ENCODE results near the gene GAS1.

Gene GAS1

GRCh38 chr9:86965636-86966395 lies 18.5 kb upstream of the GAS1 start:
- no peak for DNase-seq (ENCODE audit: low spot score)

DNA sequence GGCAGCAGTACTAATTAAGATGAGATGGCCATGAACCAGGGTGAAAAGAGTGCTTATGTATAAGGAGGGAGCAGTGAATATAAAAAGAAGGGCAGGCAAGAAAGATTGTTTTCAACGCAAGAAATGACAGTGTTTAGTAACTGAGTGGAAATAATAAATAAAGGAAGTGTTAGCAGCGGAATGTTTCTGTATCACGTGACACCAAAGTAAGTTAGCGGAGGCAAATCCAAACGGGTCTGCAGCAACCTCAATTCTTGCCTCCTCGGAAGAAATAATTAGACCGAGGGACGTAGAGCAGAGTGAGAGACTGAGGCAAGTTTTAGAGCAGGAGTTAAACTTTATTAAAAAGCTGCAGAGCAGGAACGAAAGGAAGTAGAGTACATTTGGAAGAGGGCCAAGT lies 15.4 kb upstream of the GAS1 start:
- no peak for DNase-seq (ENCODE audit: low spot score)

GRCh38 chr9:86960938-86961337 lies 13.6 kb upstream of the GAS1 start:
- DNase-seq (ENCODE audit: low spot score), result no peak

DNA sequence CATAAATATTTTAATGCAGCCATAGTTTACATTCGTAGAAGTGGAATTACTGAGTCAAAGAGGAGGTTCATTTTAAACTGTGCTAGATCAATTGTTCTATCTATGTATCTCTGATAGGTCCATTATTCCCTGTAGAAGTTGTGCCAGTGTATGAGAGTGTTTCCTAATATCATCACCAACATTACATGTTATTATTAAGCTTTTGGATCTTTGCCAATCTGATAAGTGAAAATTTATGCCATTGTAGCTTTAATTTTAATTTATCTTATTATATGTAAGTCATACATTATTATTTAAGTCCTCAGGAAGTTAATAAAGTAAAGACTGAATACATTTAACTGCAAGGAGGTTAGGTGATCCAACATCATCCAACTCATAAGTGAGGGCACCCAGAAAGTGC lies 10.9 kb upstream of the GAS1 start:
- no peak for DNase-seq (ENCODE audit: low spot score)

- no peak for DNase-seq (ENCODE audit: low spot score)
Measured at GRCh38 chr9:86955561-86955960, 8.3 kb upstream of the GAS1 start.

- DNase-seq (ENCODE audit: low spot score), result no peak
Measured at GRCh38 chr9:86955042-86955441, 7.7 kb upstream of the GAS1 start.

- DNase-seq (ENCODE audit: low spot score), result no peak
Measured at GRCh38 chr9:86953181-86953580, 5.9 kb upstream of the GAS1 start.

DNA sequence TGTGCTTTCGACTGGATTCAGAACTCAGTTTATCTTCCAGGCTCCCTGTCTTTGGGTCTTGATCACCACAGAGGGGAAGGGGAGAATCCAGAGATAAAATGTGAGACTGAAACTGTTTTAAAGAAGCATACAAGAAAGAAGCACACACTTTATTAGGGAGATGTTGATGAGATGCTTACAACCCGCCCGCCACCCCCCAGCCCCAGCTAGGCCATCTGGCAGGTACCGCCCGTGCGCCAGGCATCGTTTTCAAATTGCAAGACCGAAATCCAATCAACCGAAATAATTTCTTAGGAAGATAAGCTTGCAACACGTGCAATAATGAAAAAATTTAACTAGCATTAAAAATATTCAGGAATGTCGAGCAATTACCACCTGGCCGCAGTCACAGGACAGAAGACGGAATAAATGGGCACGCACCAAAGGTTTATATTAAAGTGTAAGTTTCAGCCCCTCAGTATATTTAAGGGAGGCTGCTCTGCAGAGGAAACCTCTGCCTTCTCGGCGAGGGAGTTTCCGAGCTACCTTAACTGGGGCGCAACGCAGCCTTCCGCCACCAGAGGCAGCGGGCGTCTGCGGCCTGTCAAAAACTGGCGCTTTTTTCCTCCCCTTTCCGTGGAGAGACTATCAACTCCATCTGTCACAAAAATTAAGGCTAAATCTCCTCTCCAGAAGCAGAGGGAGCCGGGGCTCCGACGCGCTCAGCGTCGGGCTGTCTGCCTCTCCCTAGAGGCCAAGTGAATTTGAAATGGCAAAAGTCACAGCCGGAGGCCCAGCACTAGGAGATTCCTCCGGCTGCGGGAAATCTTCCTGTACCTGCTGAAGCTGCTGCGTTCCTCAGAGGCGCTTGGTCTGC lies 996 bp upstream of the GAS1 start:
- peak; percentile 85 for DNase-seq (ENCODE audit: low spot score)

DNA sequence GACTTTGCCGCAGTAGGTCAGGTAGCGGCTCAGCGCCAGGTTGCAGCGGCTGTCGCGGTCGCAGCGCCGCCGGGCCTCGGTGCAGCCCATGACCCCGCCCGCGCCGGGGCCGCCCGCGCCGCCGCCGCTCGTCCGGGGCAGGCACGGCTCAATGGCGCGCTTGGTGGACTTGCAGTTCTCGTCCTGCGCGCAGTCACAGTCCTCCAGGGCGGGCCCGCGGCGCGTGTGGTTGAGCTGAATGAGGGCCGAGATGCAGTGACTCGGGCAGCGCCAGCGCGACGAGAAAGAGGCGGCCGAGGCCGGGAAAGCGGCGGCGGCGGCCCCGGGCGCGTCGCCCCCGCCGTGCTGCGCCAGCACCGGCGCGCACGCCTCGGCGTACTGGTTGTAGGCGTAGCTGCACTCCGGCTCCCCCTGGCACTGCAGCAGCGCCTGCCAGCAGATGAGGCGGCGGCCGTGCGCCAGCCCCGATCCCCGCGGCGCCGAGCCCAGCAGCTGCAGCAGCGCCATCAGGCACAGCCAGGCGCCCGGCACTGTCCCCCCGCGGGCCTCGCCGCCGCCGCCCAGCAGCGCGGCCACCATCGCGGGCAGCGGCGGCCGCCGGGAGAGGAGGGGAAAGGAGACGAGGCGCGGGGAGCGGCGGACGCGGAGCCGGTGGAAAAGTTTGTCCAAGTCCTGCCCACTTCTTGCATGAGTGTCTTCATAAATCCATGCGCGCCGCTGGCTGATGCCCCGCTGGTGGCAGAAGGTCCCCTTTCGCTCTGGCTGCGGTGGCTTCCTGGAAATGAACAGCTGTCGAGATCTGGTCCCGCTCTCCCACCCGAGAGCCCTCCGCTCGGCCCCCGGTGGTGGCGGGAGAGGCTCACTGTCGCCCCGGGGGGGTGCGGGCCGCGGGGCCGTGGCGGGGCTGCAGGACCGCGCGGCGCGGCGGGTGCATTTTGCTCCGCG lies 833 bp downstream of the GAS1 start:
- peak; percentile 78 for DNase-seq (ENCODE audit: low spot score)

GRCh38 chr9:86945728-86946200 lies 1.5 kb downstream of the GAS1 start:
- DNase-seq (ENCODE audit: low spot score), result peak; percentile 63

- DNase-seq (ENCODE audit: low spot score), result no peak
Measured at GRCh38 chr9:86944796-86945727, 2.2 kb downstream of the GAS1 start.

DNA sequence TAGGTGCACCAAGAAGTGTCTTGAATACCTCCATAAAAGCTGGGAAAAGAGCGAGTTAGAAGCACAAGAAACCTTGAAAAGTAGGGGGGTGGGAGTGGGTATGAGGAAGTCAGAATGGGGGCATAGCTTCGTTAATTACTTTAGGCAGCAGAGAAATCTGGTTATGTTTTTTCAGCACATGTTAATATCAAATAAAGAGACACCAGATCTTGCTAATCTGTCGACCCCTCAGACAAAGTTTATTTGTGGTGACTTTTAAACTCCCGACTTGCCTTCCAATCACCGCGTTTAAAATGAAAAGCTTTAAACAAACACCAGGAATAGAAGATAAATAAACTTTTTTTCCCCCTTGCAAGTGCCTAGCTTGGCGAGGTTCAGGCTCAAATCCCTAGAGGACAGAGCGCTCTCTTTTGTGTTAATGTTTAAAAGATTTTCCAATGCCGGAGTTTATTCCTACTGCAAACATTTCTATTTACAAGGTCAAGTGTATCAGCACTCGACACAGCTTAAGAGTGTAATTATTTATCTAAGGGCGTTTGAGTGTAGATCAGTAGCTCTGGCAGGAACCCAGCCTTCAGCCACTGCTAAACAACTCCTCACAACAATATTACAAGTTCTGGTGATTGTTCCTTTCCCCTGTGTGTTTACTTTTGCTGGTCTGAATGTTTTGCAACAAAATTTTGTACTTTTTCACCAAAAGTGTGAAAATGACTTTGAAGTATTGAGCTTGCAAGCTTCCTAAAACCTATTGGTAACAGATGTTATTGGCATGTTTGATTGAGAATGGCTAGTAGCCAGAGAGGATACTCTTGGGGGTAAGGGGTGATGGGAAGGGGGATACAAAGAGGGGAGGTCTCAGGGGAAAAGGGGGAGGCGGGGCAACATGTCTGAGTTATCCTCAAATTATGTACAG lies 3.8 kb downstream of the GAS1 start:
- DNase-seq (ENCODE audit: low spot score), result no peak

DNA sequence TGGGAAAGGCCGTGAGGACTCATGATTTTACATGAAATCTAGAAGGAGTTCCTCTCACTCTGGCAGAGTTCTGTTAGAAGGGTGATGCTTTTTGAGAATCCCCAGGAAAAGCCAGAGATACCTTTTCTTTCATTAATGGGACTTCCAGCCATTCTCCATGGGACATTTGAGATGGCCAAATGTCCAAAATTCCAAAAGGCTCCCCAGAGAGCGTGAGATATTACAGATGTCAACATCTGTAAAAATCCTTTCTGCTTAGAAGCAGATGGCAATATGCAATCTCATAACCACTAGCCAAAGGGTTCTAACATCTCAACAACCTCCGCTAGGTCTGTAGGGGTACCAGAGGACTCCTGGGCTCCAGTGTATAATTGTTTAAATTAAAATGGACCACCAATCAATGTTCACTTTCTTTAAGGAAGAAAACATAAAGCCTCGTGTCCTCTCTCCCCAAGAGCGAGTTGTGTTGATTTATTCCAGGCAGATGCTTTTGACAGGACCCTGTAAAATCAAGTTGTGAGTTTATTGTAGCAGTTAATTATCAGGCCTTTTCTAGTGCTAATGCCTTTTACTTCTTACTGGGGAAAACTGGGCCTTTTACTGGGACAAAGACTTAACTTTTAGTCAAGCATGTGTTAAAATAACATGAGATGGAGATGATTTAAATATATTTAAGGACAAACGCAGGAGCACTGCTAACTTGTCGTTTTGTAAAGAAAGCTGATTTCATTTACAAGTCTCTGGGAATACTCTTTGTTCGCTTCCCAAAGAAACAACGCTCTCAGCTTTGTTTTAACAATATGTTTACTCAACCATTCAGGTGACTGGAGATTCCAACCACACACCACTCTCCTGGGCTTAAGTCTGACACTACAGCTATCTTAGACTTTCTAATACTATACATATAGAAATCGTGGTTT lies 4.8 kb downstream of the GAS1 start:
- DNase-seq (ENCODE audit: low spot score), result no peak

DNA sequence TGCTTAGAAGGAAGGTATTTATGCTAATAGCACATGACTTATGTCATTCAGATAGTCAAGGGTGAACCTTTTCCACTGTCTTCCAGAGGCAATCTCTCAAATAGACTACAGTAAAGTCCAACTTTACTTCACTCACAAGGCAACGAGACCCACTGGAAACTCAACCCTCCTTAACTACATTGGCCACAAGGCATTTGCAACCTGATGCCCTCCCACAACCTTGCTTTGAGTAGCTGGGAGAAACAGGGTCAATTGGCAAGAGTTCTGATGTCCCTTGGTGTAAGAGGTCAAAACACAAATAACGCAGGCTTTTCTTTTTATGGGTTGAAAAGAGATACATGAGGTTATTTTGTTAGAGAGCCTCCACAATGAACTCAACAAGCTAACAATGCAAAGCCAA lies 6.1 kb downstream of the GAS1 start:
- DNase-seq (ENCODE audit: low spot score), result no peak

DNA sequence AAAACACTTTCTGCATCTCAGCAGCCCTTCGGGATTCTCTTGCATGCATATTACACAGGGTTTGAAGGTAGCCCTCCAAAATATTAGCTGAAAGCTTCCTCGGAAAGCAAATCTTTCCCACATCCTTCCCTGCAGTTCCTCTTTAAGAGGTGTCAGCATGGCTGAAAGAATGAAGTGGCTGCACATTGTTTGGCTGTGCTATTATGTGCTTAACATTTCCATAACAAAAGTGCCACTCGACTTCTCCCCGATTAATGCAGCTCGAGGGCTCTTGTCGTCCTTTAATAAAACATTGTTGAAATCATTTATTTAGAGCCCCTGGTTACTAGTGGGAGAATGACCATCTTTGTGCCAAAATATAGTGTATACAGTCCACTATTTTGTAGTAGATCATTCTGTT lies 6.5 kb downstream of the GAS1 start:
- DNase-seq (ENCODE audit: low spot score), result no peak

GRCh38 chr9:86939891-86940290 lies 7.4 kb downstream of the GAS1 start:
- DNase-seq (ENCODE audit: low spot score), result no peak

- no peak for DNase-seq (ENCODE audit: low spot score)
Measured at GRCh38 chr9:86939321-86939720, 8.0 kb downstream of the GAS1 start.

DNA sequence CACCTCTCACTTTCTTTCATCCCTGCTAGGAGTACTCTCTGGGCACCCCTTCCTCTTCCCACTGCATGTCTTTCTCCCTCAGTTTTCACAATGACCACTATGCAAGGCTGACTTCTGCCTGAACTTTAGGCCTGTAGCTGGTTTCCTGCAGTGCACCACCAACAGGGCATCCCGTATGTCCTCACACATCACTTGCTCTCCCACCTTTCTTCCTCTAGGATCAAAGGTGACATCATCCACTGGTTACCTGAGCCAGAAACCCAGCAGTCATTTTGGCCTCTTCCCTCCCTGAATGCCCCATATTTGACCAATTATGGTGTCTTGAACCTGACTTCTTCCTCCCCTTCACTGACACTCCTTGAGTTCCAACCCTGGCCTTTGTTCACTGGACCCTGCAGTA lies 8.5 kb downstream of the GAS1 start:
- DNase-seq (ENCODE audit: low spot score), result no peak

GRCh38 chr9:86926145-86926544 lies 21.2 kb downstream of the GAS1 start:
- DNase-seq (ENCODE audit: low spot score), result no peak

All from ecto neural progenitor cell (in vitro differentiated cells).